Astrocyte (in vitro differentiated cells and primary cell): ENCODE measurements around the gene S100B. TPM values are rescaled to one million over a fixed set of nuclear protein-coding genes. Genes with fewer than 3 reads are reported as not detected.
A peak's percentile ranks its signal among the peaks of the same experiment; 100 is the strongest.

Source experiments
- DNase-seq: peaks from one replicate; pipeline ENCODE4 v3.0.0-alpha.2; 2010; ENCODE audit warnings: low read depth
- FAIRE-seq: peaks from 2 replicates; lab custom pipeline; 2011; peaks lifted over from hg19 to GRCh38; lab: Jason Lieb, UNC
- H2AFZ ChIP-seq: 2 replicates; pipeline ENCODE4 v1.6.0; 2012; ENCODE audit warnings: low read depth, low read length, inconsistent platforms
- H3K27ac ChIP-seq: 2 replicates; pipeline ENCODE4 v1.5.1; 2011; ENCODE audit warnings: low read depth, low read length, inconsistent platforms
- H3K27me3 ChIP-seq: 2 replicates; pipeline ENCODE4 v1.6.0; 2011; ENCODE audit warnings: low read length, inconsistent platforms; ENCODE audit not compliant: insufficient read depth
- H3K36me3 ChIP-seq: 2 replicates; pipeline ENCODE4 v1.5.1; 2011; ENCODE audit warnings: low read length, inconsistent platforms; ENCODE audit not compliant: insufficient read depth
- H3K4me1 ChIP-seq: 2 replicates; pipeline ENCODE4 v1.5.1; 2011; ENCODE audit warnings: low read length, inconsistent platforms; ENCODE audit not compliant: insufficient read depth
- H3K4me2 ChIP-seq: 2 replicates; pipeline ENCODE4 v1.6.0; 2012; ENCODE audit warnings: low read length, inconsistent platforms
- H3K4me3 ChIP-seq: 2 replicates; pipeline ENCODE4 v1.5.1; 2011; ENCODE audit warnings: low read depth, mild to moderate bottlenecking, low read length, inconsistent platforms; ENCODE audit not compliant: insufficient read depth
- H3K79me2 ChIP-seq: 2 replicates; pipeline ENCODE4 v1.6.0; 2012; ENCODE audit warnings: mild to moderate bottlenecking, low read length, inconsistent platforms; ENCODE audit not compliant: insufficient read depth
- H3K9ac ChIP-seq: 2 replicates; pipeline ENCODE4 v1.6.0; 2012; ENCODE audit warnings: mild to moderate bottlenecking, low read length, inconsistent platforms
- H3K9me3 ChIP-seq: 2 replicates; pipeline ENCODE4 v1.5.1; 2012; ENCODE audit warnings: low read depth, mild to moderate bottlenecking, low read length, inconsistent platforms; ENCODE audit not compliant: insufficient read depth
- H4K20me1 ChIP-seq: 2 replicates; pipeline ENCODE4 v1.6.0; 2012; ENCODE audit warnings: low read length, inconsistent platforms; ENCODE audit not compliant: insufficient read depth
- H3K27ac Mint-ChIP-seq: one replicate; pipeline ENCODE4 v1.8.0; 2021; ENCODE audit warnings: mild to moderate bottlenecking, mixed read lengths; ENCODE audit not compliant: unreplicated experiment
- H3K27me3 Mint-ChIP-seq: one replicate; pipeline ENCODE4 v1.8.0; 2021; ENCODE audit warnings: low read depth, mixed read lengths; ENCODE audit not compliant: unreplicated experiment
- H3K36me3 Mint-ChIP-seq: one replicate; pipeline ENCODE4 v1.8.0; 2021; ENCODE audit warnings: low read depth, mixed read lengths; ENCODE audit not compliant: unreplicated experiment
- H3K4me1 Mint-ChIP-seq: one replicate; pipeline ENCODE4 v1.8.0; 2021; ENCODE audit warnings: low read depth, mixed read lengths; ENCODE audit not compliant: unreplicated experiment
- H3K4me3 Mint-ChIP-seq: one replicate; pipeline ENCODE4 v1.8.0; 2021; ENCODE audit warnings: mild to moderate bottlenecking, moderate library complexity, mixed read lengths; ENCODE audit not compliant: unreplicated experiment
- H3K9me3 Mint-ChIP-seq: one replicate; pipeline ENCODE4 v1.8.0; 2021; ENCODE audit warnings: mild to moderate bottlenecking, mixed read lengths; ENCODE audit not compliant: unreplicated experiment
- EZH2 ChIP-seq: IDR thresholded peaks from 2 replicates; pipeline ENCODE4 v1.6.1; 2012; ENCODE audit warnings: mild to moderate bottlenecking, low read length, inconsistent platforms; ENCODE audit not compliant: insufficient read depth
- total RNA-seq: library from RNA; stranded (reverse); gene quantifications from 2 replicates; pipeline ENCODE4 v1.2.1, GENCODE V29; 2021
- TF ChIP-seq, protein P1 (sequence below): IDR thresholded peaks from 2 replicates; pipeline ENCODE4 v1.5.1; 2011; ENCODE audit warnings: low read depth, mild to moderate bottlenecking, inconsistent platforms, low read length, moderate library complexity; ENCODE audit not compliant: insufficient read depth

S100B gene
- total RNA-seq, 1 donor from 2014 or later, result 2.0 TPM

DNA sequence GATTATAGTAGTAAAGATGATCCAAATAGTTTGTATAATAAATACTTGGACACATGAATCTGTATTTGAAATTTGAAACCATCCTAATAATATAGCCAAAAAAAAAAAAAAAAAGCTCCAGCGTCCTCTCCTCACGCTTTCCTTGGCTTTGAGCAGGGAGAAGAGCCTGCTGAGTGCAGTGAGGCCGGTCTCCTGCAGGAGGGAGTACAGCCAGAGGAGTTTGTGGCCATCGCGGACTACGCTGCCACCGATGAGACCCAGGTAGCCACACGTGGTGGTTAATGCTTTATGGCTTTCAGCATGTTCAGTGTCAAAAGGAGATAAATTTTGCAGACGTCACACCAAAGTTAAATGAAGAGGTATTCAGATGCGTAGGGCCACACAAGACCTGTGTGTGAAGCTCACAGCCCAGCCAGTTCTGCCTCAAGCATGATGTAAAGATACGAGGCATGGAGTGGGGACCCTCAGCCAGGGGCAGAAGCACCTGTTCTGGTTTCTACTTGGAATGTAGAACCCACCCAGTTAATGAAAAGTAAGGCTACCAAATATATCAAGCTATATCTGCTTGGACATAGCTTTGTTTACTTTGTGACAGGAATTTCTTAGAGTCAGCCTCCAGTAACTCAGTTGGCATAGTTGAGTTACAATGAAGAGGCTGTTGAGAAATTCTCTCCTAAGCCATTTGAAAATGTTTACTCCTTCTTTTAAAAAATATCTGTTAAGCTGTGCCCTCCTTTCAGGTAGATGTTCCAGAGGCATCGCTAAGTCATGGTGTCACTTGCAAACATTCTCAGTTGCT is 38.7 kb upstream of the S100B start:
- DNase-seq (no peak), FAIRE-seq (no peak)
- Histone ChIP-seq H3K4me2 (no peak overlapping the region), H3K27me3 (no peaks in the 10 kb centered on the region), H4K20me1 (peaks cover 69% of the 10 kb centered on the region), H3K4me1 (peaks cover 4% of the 10 kb centered on the region), H3K79me2 (peaks cover 69% of the 10 kb centered on the region), H3K36me3 (peaks cover 48% of the 10 kb centered on the region), H3K9ac (no peak overlapping the region), H3K9me3 (no peaks in the 10 kb centered on the region), H3K27ac (no peak overlapping the region), H2AFZ (no peak overlapping the region), H3K4me3 (no peak overlapping the region)
- H3K9me3 Mint-ChIP-seq, result no peaks in the 10 kb centered on the region
- H3K36me3 Mint-ChIP-seq, result peaks cover 31% of the 10 kb centered on the region
- TF ChIP-seq, protein P1, sequence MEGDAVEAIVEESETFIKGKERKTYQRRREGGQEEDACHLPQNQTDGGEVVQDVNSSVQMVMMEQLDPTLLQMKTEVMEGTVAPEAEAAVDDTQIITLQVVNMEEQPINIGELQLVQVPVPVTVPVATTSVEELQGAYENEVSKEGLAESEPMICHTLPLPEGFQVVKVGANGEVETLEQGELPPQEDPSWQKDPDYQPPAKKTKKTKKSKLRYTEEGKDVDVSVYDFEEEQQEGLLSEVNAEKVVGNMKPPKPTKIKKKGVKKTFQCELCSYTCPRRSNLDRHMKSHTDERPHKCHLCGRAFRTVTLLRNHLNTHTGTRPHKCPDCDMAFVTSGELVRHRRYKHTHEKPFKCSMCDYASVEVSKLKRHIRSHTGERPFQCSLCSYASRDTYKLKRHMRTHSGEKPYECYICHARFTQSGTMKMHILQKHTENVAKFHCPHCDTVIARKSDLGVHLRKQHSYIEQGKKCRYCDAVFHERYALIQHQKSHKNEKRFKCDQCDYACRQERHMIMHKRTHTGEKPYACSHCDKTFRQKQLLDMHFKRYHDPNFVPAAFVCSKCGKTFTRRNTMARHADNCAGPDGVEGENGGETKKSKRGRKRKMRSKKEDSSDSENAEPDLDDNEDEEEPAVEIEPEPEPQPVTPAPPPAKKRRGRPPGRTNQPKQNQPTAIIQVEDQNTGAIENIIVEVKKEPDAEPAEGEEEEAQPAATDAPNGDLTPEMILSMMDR, result no peak
- no peak for TF ChIP-seq EZH2
- no peaks in the 10 kb centered on the region for H3K27me3 Mint-ChIP-seq
- no peak overlapping the region for H3K4me3 Mint-ChIP-seq
- H3K27ac Mint-ChIP-seq, result no peak overlapping the region
- peaks cover 12% of the 10 kb centered on the region for H3K4me1 Mint-ChIP-seq

DNA sequence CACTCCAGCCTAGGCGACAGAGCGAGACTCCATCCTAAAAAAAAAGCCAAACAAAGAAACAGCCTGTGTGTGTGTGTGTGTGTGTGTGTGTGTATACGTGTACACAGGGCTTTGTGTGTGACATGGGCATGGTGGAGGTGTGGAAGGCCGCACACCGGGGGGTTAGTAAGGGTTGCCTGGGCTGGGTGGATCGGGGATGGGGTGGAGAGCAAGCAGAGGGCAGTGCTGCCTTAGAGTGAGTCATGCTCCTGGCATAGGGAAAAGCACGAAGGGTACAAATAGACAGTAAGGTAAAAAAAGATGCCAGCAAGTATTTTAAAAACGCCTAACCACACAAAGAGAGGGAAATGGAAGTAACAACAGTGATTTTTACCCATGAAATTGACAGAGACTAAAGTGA is 36.8 kb upstream of the S100B start:
- no peak overlapping the region for H3K27ac Mint-ChIP-seq
- TF ChIP-seq, protein P1, result no peak
- TF ChIP-seq EZH2, result no peak

More for the DNA sequence above, 36.8 kb upstream of the S100B start:
- Histone ChIP-seq H4K20me1 (peaks cover 71% of the 10 kb centered on the region), H3K27ac (no peak overlapping the region), H3K4me2 (no peak overlapping the region), H3K27me3 (no peaks in the 10 kb centered on the region), H3K36me3 (peaks cover 36% of the 10 kb centered on the region), H3K9ac (no peak overlapping the region), H3K79me2 (peaks cover 70% of the 10 kb centered on the region), H2AFZ (no peak overlapping the region), H3K9me3 (no peaks in the 10 kb centered on the region), H3K4me3 (no peak overlapping the region), H3K4me1 (peaks cover 18% of the 10 kb centered on the region)
- FAIRE-seq (no peak), DNase-seq (no peak)
- peaks cover 32% of the 10 kb centered on the region for H3K36me3 Mint-ChIP-seq
- H3K4me3 Mint-ChIP-seq, result peak overlapping the region; percentile 43
- H3K27me3 Mint-ChIP-seq, result no peaks in the 10 kb centered on the region
- H3K9me3 Mint-ChIP-seq, result no peaks in the 10 kb centered on the region
- peaks cover 27% of the 10 kb centered on the region for H3K4me1 Mint-ChIP-seq
